Neural crest cell (in vitro differentiated cells): ENCODE results near the gene EEF1A2. TPM values are rescaled to one million over a fixed set of nuclear protein-coding genes. Genes with fewer than 3 reads are reported as not detected.

Experiments used
- DNase-seq: peaks from one replicate; pipeline ENCODE4 v3.0.0; 2021; ENCODE audit warnings: low read depth, mixed read lengths, low spot score
- H3K27ac Mint-ChIP-seq: one replicate; pipeline ENCODE4 v1.8.0; 2021; ENCODE audit warnings: mild to moderate bottlenecking, mixed read lengths; ENCODE audit not compliant: unreplicated experiment
- H3K27me3 Mint-ChIP-seq: 2 replicates; pipeline ENCODE4 v1.8.0; 2021; ENCODE audit warnings: low read depth, mild to moderate bottlenecking, mixed read lengths
- H3K36me3 Mint-ChIP-seq: 2 replicates; pipeline ENCODE4 v1.8.0; 2021; ENCODE audit warnings: low read depth, mild to moderate bottlenecking, mixed read lengths
- H3K4me1 Mint-ChIP-seq: 2 replicates; pipeline ENCODE4 v1.8.0; 2021; ENCODE audit warnings: mixed read lengths
- H3K4me3 Mint-ChIP-seq: one replicate; pipeline ENCODE4 v1.8.0; 2021; ENCODE audit warnings: mild to moderate bottlenecking, mixed read lengths
- H3K9me3 Mint-ChIP-seq: 2 replicates; pipeline ENCODE4 v1.8.0; 2021; ENCODE audit warnings: mixed read lengths
- CTCF ChIP-seq: fragments of 200-600 bp; sonication (generic); conservative IDR thresholded peaks from 2 replicates; pipeline ENCODE4 v1.5.0; 2021; ENCODE audit warnings: antibody characterized with exemption, mild to moderate bottlenecking
- total RNA-seq: library from RNA; stranded (reverse); gene quantifications from 2 replicates; pipeline ENCODE4 v1.2.1, GENCODE V29; 2021

Gene EEF1A2
- total RNA-seq, 1 donor from 2014 or later: 4.6 TPM

DNA sequence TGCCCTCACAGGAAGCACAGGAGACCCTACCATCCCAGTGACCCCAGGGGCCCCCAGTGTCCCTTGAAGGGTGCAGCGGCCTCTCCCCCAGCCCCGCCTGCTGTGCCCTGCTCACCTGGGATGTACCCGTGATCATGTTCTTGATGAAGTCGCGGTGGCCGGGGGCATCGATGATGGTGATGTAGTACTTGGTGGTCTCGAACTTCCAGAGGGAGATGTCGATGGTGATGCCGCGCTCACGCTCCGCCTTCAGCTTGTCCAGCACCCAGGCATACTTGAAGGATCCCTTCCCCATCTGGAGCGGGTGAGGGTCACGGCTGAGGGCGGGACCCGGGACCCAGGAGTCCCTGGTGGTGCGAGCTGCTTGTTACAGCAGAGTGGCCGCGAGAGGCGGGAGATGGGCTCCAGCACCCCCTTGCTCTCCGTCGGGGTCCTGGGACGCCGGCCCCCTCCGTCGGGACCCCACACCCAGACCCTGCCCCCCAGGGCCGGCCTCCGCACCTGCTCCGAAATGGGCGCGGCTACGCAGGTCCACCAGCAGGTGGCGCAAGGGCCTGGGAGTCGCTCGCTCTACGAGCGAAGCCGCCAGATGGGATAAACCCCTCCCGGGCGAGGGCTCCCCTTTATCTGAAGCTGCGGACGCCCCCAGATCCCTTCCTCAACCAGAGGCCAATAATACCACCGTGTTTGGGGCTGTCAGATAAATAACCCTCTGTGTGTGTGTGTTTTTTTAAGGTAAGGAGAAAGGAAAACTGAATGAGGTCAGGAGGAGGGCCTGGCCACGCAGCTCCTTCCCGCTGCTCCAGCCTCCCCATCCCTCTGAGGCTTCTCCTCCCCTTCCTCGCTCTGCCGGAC, 2.9 kb downstream of the EEF1A2 start:
- peak overlapping the region; percentile 57 for H3K4me3 Mint-ChIP-seq
- peak; percentile 96 for TF ChIP-seq CTCF
- no peaks in the 10 kb centered on the region for H3K36me3 Mint-ChIP-seq
- DNase-seq: peak; percentile 77
- H3K27ac Mint-ChIP-seq: no peak overlapping the region
- peaks cover 6% of the 10 kb centered on the region for H3K9me3 Mint-ChIP-seq
- peaks cover 41% of the 10 kb centered on the region for H3K27me3 Mint-ChIP-seq
- H3K4me1 Mint-ChIP-seq: no peaks in the 10 kb centered on the region

- Mint-ChIP-seq H3K4me3 (no peak overlapping the region), H3K27me3 (peaks cover 40% of the 10 kb centered on the region), H3K9me3 (peaks cover 6% of the 10 kb centered on the region), H3K36me3 (no peaks in the 10 kb centered on the region), H3K4me1 (no peaks in the 10 kb centered on the region), H3K27ac (no peak overlapping the region)
- TF ChIP-seq CTCF: no peak
- DNase-seq: no peak
Observed at GRCh38 chr20:63495167-63495720, 3.6 kb downstream of the EEF1A2 start.

DNA sequence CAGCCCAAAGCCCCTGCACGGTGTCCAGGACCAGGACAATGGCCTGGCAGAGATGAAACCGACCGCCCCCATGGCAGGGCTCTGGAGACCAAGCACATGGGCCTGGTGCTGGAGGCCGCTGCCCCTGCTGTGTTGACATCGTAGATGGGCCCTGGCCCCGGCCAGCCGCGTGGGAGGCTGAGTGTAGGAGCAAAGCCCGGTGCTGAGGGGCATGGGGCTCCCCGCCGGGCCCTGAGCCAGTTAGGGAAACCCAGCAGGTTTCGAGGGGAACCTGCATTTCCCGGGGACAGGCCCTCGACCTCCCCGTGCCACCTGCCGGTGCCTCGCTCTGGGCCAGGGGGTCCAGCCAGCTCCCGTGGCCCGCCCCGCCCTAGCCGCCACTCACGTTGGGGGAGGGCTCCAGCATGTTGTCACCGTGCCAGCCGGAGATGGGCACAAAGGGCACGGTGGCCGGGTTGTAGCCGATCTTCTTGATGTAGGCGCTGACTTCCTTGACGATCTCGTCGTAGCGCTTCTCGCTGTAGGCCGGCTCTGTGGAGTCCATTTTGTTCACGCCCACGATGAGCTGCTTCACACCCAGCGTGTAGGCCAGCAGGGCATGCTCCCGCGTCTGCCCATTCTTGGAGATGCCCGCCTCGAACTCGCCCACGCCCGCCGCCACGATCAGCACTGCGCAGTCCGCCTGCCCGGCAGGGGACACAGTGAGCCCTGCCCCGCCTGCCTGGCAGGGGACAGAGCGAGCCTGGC, 4.3 kb downstream of the EEF1A2 start:
- peaks cover 6% of the 10 kb centered on the region for H3K9me3 Mint-ChIP-seq
- H3K4me3 Mint-ChIP-seq: no peak overlapping the region
- H3K27me3 Mint-ChIP-seq: peaks cover 40% of the 10 kb centered on the region
- DNase-seq: no peak
- H3K4me1 Mint-ChIP-seq: no peaks in the 10 kb centered on the region
- H3K36me3 Mint-ChIP-seq: no peaks in the 10 kb centered on the region
- TF ChIP-seq CTCF: no peak
- no peak overlapping the region for H3K27ac Mint-ChIP-seq

DNA sequence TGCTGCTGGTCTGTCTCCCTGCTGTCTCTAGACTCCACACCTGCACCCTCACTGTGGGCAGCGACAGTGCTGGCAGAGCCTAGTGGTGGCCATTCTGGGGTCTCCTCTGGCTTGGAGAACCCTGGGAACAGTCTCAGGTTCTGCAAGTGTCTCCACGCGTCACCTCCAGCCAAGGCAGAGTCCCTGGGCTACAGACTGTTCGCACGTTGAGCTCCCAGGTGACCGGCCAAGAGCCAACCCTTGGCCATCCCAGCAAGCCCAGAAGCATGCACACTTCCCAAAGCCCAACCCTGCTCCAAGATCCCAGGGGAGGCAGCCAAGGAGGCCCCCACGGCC, 4.8 kb downstream of the EEF1A2 start:
- H3K27ac Mint-ChIP-seq: no peak overlapping the region
- H3K36me3 Mint-ChIP-seq: no peaks in the 10 kb centered on the region

GRCh38 chr20:63493563-63494020, 5.3 kb downstream of the EEF1A2 start:
- Mint-ChIP-seq H3K9me3 (peaks cover 6% of the 10 kb centered on the region), H3K36me3 (no peaks in the 10 kb centered on the region), H3K4me3 (no peak overlapping the region), H3K27me3 (peaks cover 49% of the 10 kb centered on the region), H3K4me1 (no peaks in the 10 kb centered on the region), H3K27ac (no peak overlapping the region)
- no peak for TF ChIP-seq CTCF
- no peak for DNase-seq

More for the DNA sequence above, 4.8 kb downstream of the EEF1A2 start:
- no peak for DNase-seq
- H3K9me3 Mint-ChIP-seq: peaks cover 6% of the 10 kb centered on the region
- no peak for TF ChIP-seq CTCF
- no peak overlapping the region for H3K4me3 Mint-ChIP-seq
- H3K27me3 Mint-ChIP-seq: peaks cover 44% of the 10 kb centered on the region
- no peaks in the 10 kb centered on the region for H3K4me1 Mint-ChIP-seq
